COLO668 (cell line): Measurements from ENCODE around the gene EVI2B.
"Not testable (repeated sequence)": the region's sequence is repeated elsewhere in the genome, so short reads cannot be mapped to it uniquely, and the experiment has no call there.

Experiments used
- DNase-seq: peaks from one replicate; lab custom pipeline; 2025; ENCODE audit not compliant: unreplicated experiment; lab: John Stamatoyannopoulos, UW

EVI2B gene

GRCh38 chr17:31310886-31311285 lies 3.0 kb downstream of the EVI2B start:
- no peak for DNase-seq

- no peak for DNase-seq
These were observed 3.6 kb downstream of the EVI2B start for GRCh38 chr17:31310260-31310659.

- no peak for DNase-seq
These were observed 4.3 kb downstream of the EVI2B start for GRCh38 chr17:31309556-31309955.

GRCh38 chr17:31308372-31309334 lies 5.2 kb downstream of the EVI2B start:
- no peak for DNase-seq

GRCh38 chr17:31307640-31308039 lies 6.2 kb downstream of the EVI2B start:
- DNase-seq = no peak

- DNase-seq = no peak
These were observed 14.2 kb downstream of the EVI2B start for GRCh38 chr17:31299624-31300023.

- DNase-seq = no peak
These were observed 16.8 kb downstream of the EVI2B start, which contains the start of gene OMG for GRCh38 chr17:31297090-31297489. OMG (minus strand) TSS chr17:31297239; CDS start chr17:31296331, 908 bp downstream.

- DNase-seq = no peak
These were observed 17.7 kb downstream of the EVI2B start for GRCh38 chr17:31296142-31296541.

- no peak for DNase-seq
These were observed 18.4 kb downstream of the EVI2B start for GRCh38 chr17:31295489-31295871.

GRCh38 chr17:31294820-31295488 lies 18.9 kb downstream of the EVI2B start:
- no peak for DNase-seq

GRCh38 chr17:31294231-31294630 lies 19.6 kb downstream of the EVI2B start:
- DNase-seq = no peak

GRCh38 chr17:31293581-31293980 lies 20.3 kb downstream of the EVI2B start:
- DNase-seq = no peak

GRCh38 chr17:31291820-31292219 lies 22.0 kb downstream of the EVI2B start:
- DNase-seq = no peak

GRCh38 chr17:31289790-31290189 lies 24.1 kb downstream of the EVI2B start:
- no peak for DNase-seq

- not testable (repeated sequence) for DNase-seq
These were observed 25.9 kb downstream of the EVI2B start for GRCh38 chr17:31287932-31288331.

GRCh38 chr17:31286587-31286986 lies 27.3 kb downstream of the EVI2B start:
- DNase-seq = no peak

GRCh38 chr17:31283841-31284240 lies 30.0 kb downstream of the EVI2B start:
- DNase-seq = no peak

- no peak for DNase-seq
These were observed 32.8 kb downstream of the EVI2B start for GRCh38 chr17:31281061-31281460.

- no peak for DNase-seq
These were observed 34.5 kb downstream of the EVI2B start for GRCh38 chr17:31279401-31279800.

GRCh38 chr17:31275116-31275515 lies 38.7 kb downstream of the EVI2B start:
- DNase-seq = no peak

- DNase-seq = no peak
These were observed 39.6 kb downstream of the EVI2B start for GRCh38 chr17:31274252-31274651.

GRCh38 chr17:31273516-31273915 lies 40.3 kb downstream of the EVI2B start:
- DNase-seq = no peak
